ENCODE results near the gene CLECL1.
"Not testable (repeated sequence)": the region's sequence is repeated elsewhere in the genome, so short reads cannot be mapped to it uniquely, and the experiment has no call there.

Gene CLECL1

DNA sequence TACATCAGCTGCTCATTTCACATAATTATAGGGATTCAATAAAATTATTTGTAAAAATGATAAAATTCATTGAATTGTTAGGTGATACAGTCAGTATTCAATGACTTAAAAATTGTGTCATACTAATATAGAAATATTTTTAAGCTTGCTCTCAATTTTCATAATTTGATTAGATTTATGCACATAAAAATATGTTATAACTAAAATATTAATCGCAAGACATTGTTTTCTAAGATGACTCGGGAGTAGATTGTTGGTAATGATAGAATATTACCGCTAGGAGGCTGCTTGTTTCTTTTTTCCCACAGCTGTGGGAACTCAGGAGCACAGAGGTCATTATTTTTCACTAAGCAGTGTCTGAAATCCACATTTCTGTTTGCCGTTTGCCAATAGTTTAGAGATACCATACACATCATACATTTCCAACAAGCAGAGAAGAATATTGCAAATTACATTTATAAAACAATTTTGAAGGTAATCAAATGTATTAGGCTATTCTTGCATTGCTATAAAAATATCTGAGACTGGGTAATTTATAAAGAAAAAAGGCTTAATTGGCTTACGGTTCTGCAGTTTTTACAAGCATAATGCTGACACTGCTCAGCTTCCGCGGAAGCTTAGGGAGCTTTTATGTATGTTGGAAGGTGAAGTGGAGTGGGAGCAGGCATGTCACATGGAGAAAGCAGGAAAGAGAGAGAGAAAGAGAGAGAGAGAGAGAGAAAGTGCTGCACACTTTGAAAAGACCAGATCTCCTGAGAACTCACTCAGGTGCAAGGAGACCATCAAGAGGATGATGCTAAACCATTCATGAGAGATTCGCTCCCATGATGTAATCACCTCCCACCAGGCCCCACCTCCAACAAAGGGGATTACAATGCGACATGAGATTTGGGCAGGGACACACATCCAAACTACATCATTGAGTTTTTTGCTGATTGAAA, 18.6 kb upstream of the CLECL1 start:
- DNase-seq = peak; percentile 84 to 85

- peak; percentile 76 to 89 for DNase-seq
Measured at GRCh38 chr12:9750276-9751203, 17.6 kb upstream of the CLECL1 start.

GRCh38 chr12:9749640-9750039, 16.7 kb upstream of the CLECL1 start:
- DNase-seq = no peak

DNA sequence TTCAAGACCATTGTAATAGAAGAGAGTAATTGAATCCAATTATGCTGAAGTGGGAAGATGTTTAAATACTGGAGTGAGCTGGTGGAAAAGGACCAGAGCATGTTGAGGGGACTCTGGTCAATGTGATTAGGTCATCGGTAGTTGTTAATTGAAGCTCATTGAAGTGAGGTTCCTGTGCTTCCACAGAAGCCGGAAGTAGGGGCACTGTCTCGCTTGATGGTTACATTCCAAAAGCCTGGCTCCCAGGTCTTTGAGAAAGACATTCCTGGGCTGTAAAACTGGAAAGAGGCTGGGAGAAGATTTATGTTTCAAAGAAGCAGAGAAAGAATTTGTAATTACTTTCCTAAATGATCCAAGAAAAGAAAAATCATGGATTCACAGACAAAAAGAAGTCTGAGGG, 12.3 kb upstream of the CLECL1 start:
- no peak for DNase-seq

- DNase-seq = peak in 1 of 2 donors; percentile 65
Measured at GRCh38 chr12:9742661-9743060, 9.8 kb upstream of the CLECL1 start.

GRCh38 chr12:9741726-9742125, 8.8 kb upstream of the CLECL1 start:
- peak; percentile 82 to 86 for DNase-seq

- DNase-seq = peak in 1 of 2 donors; percentile 65
Measured at GRCh38 chr12:9740106-9740750, 7.3 kb upstream of the CLECL1 start.

DNA sequence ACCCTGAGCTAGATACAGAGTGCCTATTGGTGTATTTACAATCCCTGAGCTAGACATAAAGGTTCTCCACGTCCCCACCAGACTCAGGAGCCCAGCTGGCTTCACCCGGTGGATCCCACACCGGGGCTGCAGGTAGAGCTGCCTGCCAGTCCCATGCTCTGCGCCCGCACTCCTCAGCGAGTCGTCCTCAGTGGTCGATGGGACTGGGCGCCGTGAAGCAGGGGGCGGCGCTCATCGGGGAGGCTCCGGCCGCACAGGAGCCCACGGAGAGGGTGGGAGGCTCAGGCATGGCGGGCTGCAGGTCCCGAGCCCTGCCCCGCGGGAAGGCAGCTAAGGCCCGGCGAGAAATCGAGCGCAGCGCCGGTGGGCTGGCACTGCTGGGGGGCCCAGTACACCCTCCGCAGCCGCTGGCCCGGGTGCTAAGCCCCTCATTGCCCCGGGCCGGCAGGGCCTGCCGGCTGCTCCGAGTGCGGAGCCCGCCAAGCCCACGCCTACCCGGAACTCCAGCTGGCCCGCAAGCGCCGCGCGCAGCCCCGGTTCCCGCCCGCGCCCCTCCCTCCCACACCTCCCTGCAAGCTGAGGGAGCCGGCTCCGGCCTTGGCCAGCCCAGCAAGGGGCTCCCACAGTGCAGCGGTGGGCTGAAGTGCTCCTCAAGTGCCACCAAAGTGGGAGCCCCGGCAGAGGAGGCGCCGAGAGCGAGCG, 6.7 kb upstream of the CLECL1 start:
- DNase-seq = peak in 1 of 2 donors; percentile 54

- not testable (repeated sequence) for DNase-seq
Measured at GRCh38 chr12:9738905-9739304, 6.0 kb upstream of the CLECL1 start.

GRCh38 chr12:9736936-9737705, 4.2 kb upstream of the CLECL1 start:
- peak in 1 of 2 donors; percentile 35 for DNase-seq

DNA sequence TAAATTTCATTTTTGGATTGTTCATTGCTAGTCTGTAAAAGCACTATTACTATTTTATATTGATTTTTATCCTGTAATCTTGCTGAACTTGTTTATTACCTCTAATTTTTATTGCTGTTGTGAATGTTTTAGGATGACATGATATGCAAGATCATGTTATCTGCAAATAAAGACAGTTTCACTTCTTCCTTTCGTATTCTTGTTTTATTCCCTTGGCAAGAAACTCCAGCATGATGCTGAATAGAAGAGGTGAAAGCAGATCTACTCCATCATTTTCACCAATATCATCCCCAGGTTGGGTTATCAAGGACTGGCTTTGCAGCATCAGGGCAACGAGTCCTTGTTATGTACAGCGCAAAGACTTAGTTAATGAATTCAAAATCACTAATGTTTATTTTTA, 2.7 kb upstream of the CLECL1 start:
- DNase-seq = no peak

- no peak for DNase-seq
Measured at GRCh38 chr12:9731797-9732196, 1.1 kb downstream of the CLECL1 start.

DNA sequence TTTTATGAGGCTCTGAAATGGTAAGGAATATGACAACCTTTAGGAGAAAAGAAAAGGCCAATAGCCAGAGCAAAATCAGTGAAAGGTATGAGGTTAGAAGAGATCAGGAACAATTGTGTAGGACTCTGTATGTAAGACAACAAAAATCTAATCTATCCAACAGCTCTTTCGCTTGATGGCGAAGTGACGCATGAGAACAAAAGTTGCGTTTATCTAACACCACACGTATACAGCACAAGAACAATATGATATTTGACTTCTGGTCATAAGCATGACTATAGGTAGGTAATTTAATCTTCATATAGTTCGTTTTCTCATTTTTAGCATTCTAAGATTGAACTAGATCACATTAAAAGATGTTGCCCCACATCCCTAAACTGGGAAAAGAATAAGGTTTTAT, 1.5 kb downstream of the CLECL1 start:
- DNase-seq = peak in 1 of 2 donors; percentile 17

GRCh38 chr12:9730591-9730990, 2.3 kb downstream of the CLECL1 start:
- no peak for DNase-seq

GRCh38 chr12:9730011-9730410, 2.9 kb downstream of the CLECL1 start:
- DNase-seq = no peak

GRCh38 chr12:9729082-9729481, 3.8 kb downstream of the CLECL1 start:
- no peak for DNase-seq

DNA sequence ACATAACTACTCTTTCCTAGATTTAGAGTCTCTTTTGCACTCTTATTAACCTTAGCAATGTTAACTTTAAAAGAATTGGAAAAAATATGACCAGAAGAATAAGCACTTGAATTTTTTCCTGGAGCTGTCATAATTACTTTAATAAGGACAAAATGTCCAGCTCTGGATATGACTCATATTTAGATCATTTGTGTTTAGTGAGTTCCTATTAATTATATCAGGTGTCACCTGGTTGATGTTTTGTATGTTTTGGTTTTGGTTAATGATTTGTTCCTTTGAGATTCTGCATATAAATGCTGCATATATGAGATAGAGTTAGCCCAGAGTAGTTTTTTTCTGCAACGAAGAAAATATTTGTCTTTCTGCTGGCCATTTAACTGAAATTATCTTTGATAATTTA, 5.1 kb downstream of the CLECL1 start:
- DNase-seq = no peak

DNA sequence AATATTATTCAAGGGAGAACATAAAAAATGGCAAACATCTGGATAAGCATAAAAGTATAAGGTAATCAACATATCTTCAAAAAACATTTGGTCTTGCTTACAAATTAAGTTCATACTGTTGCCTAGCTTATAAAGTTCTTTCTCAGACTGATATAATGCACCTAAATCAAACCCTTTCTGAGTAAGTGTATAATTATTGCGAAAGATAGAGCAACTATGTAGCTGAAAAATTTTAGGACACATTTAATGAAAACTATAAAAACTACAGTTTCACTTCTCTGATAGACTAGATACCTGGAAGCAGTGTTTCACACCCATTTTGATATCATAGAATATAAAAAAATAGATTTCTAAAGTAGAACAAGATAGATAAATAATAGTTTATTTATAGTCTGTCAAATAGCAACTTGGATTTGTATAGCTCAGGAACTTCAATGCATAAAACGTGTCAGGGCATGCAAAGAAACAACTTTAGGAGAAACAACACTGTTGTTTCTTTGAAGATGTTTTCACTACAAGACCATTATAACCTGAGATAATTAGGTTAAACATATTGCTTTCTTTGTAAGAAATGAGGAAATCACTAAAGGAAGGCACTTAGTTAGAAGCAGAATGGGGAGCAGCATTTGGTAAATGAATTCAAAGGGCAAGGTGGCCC, 7.6 kb downstream of the CLECL1 start:
- no peak for DNase-seq

GRCh38 chr12:9724023-9724422, 8.9 kb downstream of the CLECL1 start:
- DNase-seq = no peak

GRCh38 chr12:9721394-9722092, 11.4 kb downstream of the CLECL1 start:
- peak in 1 of 2 donors; percentile 34 for DNase-seq

Data from CD4-positive, alpha-beta T cell treated with Interleukin-1 beta for 1 hour (primary cell).